Measurements from ENCODE around the gene FHIP2A. TPM values are rescaled to one million over a fixed set of nuclear protein-coding genes. Genes with fewer than 3 reads are reported as not detected.
A peak's percentile ranks its signal among the peaks of the same experiment; 100 is the strongest.

Gene FHIP2A
- polyA plus RNA-seq, 3 donors, result 4.4 to 9.6 (median 9.2) TPM

DNA sequence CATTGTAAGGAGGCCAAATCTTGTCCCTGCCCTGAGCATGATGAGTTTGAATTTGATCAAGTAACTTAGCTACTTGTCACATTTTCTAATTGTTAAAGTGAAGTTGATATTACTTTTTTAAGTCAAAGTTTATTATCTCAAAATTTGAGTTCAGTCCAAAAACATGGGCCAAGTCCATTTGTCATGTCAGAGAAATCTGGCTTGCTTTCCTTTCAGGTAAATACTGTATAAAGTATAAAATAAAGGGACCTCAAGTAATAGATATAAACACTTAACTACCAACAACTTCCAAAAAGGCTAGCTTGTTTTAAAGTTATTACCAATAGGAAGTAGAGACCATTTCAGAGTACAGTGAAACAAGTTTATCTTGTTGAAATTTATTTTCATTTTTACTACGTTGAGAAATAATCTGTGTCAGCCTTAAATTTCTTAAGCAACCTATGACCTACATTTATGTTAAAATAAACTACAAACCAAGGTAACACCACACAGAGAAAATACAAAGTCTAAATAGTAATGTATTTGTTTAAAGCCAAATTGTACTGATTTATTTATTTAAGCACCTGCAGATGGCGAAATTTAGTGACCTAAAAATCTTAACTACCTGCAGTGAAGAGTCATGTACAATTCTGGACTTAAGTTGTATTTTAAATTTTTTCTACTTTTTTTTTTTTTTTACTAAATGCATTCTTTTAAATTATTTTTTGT, 36.5 kb downstream of the FHIP2A start:
- no peaks in the 10 kb centered on the region for H3K27me3 ChIP-seq (ENCODE audit: control insufficient read depth in 2 of 2, insufficient read depth in 2 of 2, low read length in 2 of 2)
- H3K79me2 ChIP-seq (ENCODE audit: insufficient read depth, low read length), result no peaks in the 10 kb centered on the region
- no peak overlapping the region for H3K9ac ChIP-seq (ENCODE audit: insufficient read depth, low read length, poor library complexity, severe bottlenecking)
- no peaks in the 10 kb centered on the region for H3K9me3 Mint-ChIP-seq
- H3K9me3 ChIP-seq (replicated peaks in 1 of 2; ENCODE audit: control insufficient read depth in 1 of 2, insufficient read depth in 1 of 2, low read length in 2 of 2), result no peaks in the 10 kb centered on the region
- no peaks in the 10 kb centered on the region for H3K27me3 Mint-ChIP-seq (ENCODE audit: low read depth in 3 of 3)
- TF ChIP-seq, protein P1, sequence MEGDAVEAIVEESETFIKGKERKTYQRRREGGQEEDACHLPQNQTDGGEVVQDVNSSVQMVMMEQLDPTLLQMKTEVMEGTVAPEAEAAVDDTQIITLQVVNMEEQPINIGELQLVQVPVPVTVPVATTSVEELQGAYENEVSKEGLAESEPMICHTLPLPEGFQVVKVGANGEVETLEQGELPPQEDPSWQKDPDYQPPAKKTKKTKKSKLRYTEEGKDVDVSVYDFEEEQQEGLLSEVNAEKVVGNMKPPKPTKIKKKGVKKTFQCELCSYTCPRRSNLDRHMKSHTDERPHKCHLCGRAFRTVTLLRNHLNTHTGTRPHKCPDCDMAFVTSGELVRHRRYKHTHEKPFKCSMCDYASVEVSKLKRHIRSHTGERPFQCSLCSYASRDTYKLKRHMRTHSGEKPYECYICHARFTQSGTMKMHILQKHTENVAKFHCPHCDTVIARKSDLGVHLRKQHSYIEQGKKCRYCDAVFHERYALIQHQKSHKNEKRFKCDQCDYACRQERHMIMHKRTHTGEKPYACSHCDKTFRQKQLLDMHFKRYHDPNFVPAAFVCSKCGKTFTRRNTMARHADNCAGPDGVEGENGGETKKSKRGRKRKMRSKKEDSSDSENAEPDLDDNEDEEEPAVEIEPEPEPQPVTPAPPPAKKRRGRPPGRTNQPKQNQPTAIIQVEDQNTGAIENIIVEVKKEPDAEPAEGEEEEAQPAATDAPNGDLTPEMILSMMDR (IDR thresholded peaks at IDR 0.05), result no peak
- H3K36me3 Mint-ChIP-seq, result peaks cover 76 to 85% of the 10 kb centered on the region in 2 donors
- H3K4me3 Mint-ChIP-seq, result no peak overlapping the region
- H3K27ac ChIP-seq (ENCODE audit: low read depth in 1 of 2, low read length in 2 of 2), result no peak overlapping the region
- no peaks in the 10 kb centered on the region for H3K4me1 Mint-ChIP-seq
- no peak overlapping the region for H3K4me2 ChIP-seq (replicated peaks; ENCODE audit: extremely low read depth, low read length, poor library complexity, severe bottlenecking)
- intact Hi-C loops (cut with micrococcal nuclease), result no loop called here
- no peaks in the 10 kb centered on the region for H3K4me1 ChIP-seq (ENCODE audit: control insufficient read depth in 1 of 2, insufficient read depth in 2 of 2, low read length in 2 of 2)
- H3K36me3 ChIP-seq (replicated peaks in 1 of 2; ENCODE audit: control insufficient read depth in 1 of 2, insufficient read depth in 2 of 2, low read length in 2 of 2), result peaks cover 71 to 98% of the 10 kb centered on the region in 2 donors
- no peak overlapping the region for H2AFZ ChIP-seq (ENCODE audit: insufficient read depth, low read depth, low read length, poor library complexity, severe bottlenecking)
- no peaks in the 10 kb centered on the region for H4K20me1 ChIP-seq (ENCODE audit: insufficient read depth, low read length)
- no CpG with 5 or more reads among the region's 2 CpGs for WGBS (ENCODE audit: insufficient coverage)
- peak overlapping the region in 1 of 7 donors; percentile 28 for H3K27ac Mint-ChIP-seq
- DNase-seq, result no peak
- no peak overlapping the region for H3K4me3 ChIP-seq (replicated peaks in 1 of 3; ENCODE audit: low read depth in 2 of 3, low read length in 3 of 3)

DNA sequence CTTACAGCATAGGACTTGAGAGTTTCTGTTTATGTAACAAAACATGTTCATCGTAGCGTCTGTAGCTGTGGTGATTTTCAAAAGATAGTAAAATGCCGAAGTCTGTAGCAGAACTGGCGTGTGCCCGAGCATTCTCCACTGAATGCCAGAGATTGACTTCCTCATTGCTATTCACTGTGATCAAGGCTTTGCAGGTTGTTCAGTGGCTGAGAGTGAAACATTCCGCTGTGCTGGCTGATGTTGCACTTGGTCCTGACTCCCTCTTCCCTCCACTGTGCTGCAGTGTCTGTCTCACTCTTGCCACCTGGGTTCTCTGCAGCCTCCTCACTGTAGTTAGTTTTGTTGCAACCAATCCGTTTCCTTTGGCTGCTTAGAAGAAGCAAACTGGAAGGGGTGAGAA, 37.6 kb downstream of the FHIP2A start:
- Histone ChIP-seq H3K4me1 (ENCODE audit: control insufficient read depth in 1 of 2, insufficient read depth in 2 of 2, low read length in 2 of 2) (no peaks in the 10 kb centered on the region), H3K9ac (ENCODE audit: insufficient read depth, low read length, poor library complexity, severe bottlenecking) (no peak overlapping the region), H3K4me2 (replicated peaks; ENCODE audit: extremely low read depth, low read length, poor library complexity, severe bottlenecking) (no peak overlapping the region), H3K79me2 (ENCODE audit: insufficient read depth, low read length) (no peaks in the 10 kb centered on the region), H3K36me3 (replicated peaks in 1 of 2; ENCODE audit: control insufficient read depth in 1 of 2, insufficient read depth in 2 of 2, low read length in 2 of 2) (peaks cover 79 to 98% of the 10 kb centered on the region in 2 donors), H2AFZ (ENCODE audit: insufficient read depth, low read depth, low read length, poor library complexity, severe bottlenecking) (no peak overlapping the region), H3K27me3 (ENCODE audit: control insufficient read depth in 2 of 2, insufficient read depth in 2 of 2, low read length in 2 of 2) (no peaks in the 10 kb centered on the region), H4K20me1 (ENCODE audit: insufficient read depth, low read length) (no peaks in the 10 kb centered on the region), H3K27ac (ENCODE audit: low read depth in 1 of 2, low read length in 2 of 2) (no peak overlapping the region), H3K9me3 (replicated peaks in 1 of 2; ENCODE audit: control insufficient read depth in 1 of 2, insufficient read depth in 1 of 2, low read length in 2 of 2) (no peaks in the 10 kb centered on the region), H3K4me3 (replicated peaks in 1 of 3; ENCODE audit: low read depth in 2 of 3, low read length in 3 of 3) (no peak overlapping the region)
- H3K4me3 Mint-ChIP-seq, result no peak overlapping the region
- TF ChIP-seq, protein P1 (IDR thresholded peaks at IDR 0.05), result no peak
- 94% methylated on average over 6 of the region's 7 CpGs for WGBS (ENCODE audit: insufficient coverage)
- DNase-seq, result no peak
- intact Hi-C loops (cut with micrococcal nuclease), result no loop called here
- peak overlapping the region in 1 of 7 donors; percentile 61 for H3K27ac Mint-ChIP-seq
- H3K4me1 Mint-ChIP-seq, result no peaks in the 10 kb centered on the region
- no peaks in the 10 kb centered on the region for H3K9me3 Mint-ChIP-seq
- H3K27me3 Mint-ChIP-seq (ENCODE audit: low read depth in 3 of 3), result no peaks in the 10 kb centered on the region
- peaks cover 75 to 83% of the 10 kb centered on the region in 2 donors for H3K36me3 Mint-ChIP-seq
